Peyer's patch (tissue), 4 donors: ENCODE results near the gene PKNOX2. TPM values are rescaled to one million over a fixed set of nuclear protein-coding genes. Genes with fewer than 3 reads are reported as not detected.
A peak's percentile ranks its signal among the peaks of the same experiment; 100 is the strongest.
"Not testable (repeated sequence)": the region's sequence is repeated elsewhere in the genome, so short reads cannot be mapped to it uniquely, and the experiment has no call there.

Experiments used
- DNase-seq, 3 donors: peaks; one replicate each; pipeline ENCODE4 v3.0.0-alpha.2; 2017 to 2019
- H3K27ac ChIP-seq, 4 donors: fragments of 200-600 bp; sonication (generic); one replicate each; pipeline ENCODE4 v1.5.1; 2016 to 2019
- H3K27me3 ChIP-seq, 2 donors: fragments of 200-600 bp; sonication (generic); one replicate each; pipeline ENCODE4 v1.5.1; 2019
- H3K36me3 ChIP-seq, 3 donors: fragments of 200-600 bp; sonication (generic); one replicate each; pipeline ENCODE4 v1.5.1; 2016 to 2019
- H3K4me1 ChIP-seq, 4 donors: fragments of 200-600 bp; sonication (generic); one replicate each; pipeline ENCODE4 v1.5.1; 2016 to 2019
- H3K4me3 ChIP-seq, 4 donors: fragments of 200-600 bp; sonication (generic); 1 replicate in 3 of 4; 2 replicates in 1 of 4; pipeline ENCODE4 v1.5.1; 2016 to 2019; ENCODE audit warnings: mild to moderate bottlenecking in 1 of 4
- H3K9me3 ChIP-seq, 4 donors: fragments of 200-600 bp; sonication (generic); one replicate each; pipeline ENCODE4 v1.5.1; 2016 to 2019; ENCODE audit warnings: mild to moderate bottlenecking in 1 of 4
- CTCF ChIP-seq, 6 experiments: fragments of 450-650 bp in 4 of 6; fragments of 200-600 bp in 2 of 6; sonication (generic) in 1 of 6; IDR thresholded peaks; one replicate each; pipeline ENCODE4 v1.5.1; 2017 to 2019; ENCODE audit warnings: antibody characterized with exemption in 6 of 6, mild to moderate bottlenecking in 3 of 6, moderate library complexity in 1 of 6
- POLR2A ChIP-seq, 2 donors: fragments of 450-650 bp; IDR thresholded peaks; one replicate each; pipeline ENCODE4 v1.5.1; 2017; ENCODE audit warnings: antibody characterized with exemption in 2 of 2, mild to moderate bottlenecking in 2 of 2, moderate library complexity in 2 of 2
- total RNA-seq, 4 donors: library from RNA; depleted of rRNA; stranded (reverse); fragments of >200 nt; gene quantifications; one replicate each; pipeline ENCODE4 v1.1.0, GENCODE V29; 2016

The PKNOX2 gene
- total RNA-seq, 4 donors from 2014 or later = 1.4 to 8.3 TPM; not detected in 2

GRCh38 chr11:125218336-125218735 lies 53.8 kb downstream of the PKNOX2 start:
- Histone ChIP-seq H3K36me3 (no peaks in the 10 kb centered on the region), H3K4me1 (no peaks in the 10 kb centered on the region), H3K27ac (no peak overlapping the region), H3K9me3 (no peaks in the 10 kb centered on the region), H3K4me3 (no peak overlapping the region), H3K27me3 (no peaks in the 10 kb centered on the region)
- TF ChIP-seq POLR2A (IDR thresholded peaks at IDR 0.05) = no peak
- TF ChIP-seq CTCF (IDR thresholded peaks at IDR 0.05) = no peak
- DNase-seq = no peak

- Histone ChIP-seq H3K9me3 (no peaks in the 10 kb centered on the region), H3K4me1 (no peaks in the 10 kb centered on the region), H3K4me3 (no peak overlapping the region), H3K27ac (no peak overlapping the region), H3K36me3 (no peaks in the 10 kb centered on the region), H3K27me3 (no peaks in the 10 kb centered on the region)
- TF ChIP-seq CTCF (IDR thresholded peaks at IDR 0.05) (no peak), POLR2A (IDR thresholded peaks at IDR 0.05) (no peak)
- no peak for DNase-seq
Measured at GRCh38 chr11:125221461-125221860, 56.9 kb downstream of the PKNOX2 start.

- Histone ChIP-seq H3K4me1 (no peaks in the 10 kb centered on the region), H3K27ac (no peak overlapping the region), H3K9me3 (no peaks in the 10 kb centered on the region), H3K27me3 (no peaks in the 10 kb centered on the region), H3K4me3 (no peak overlapping the region), H3K36me3 (no peaks in the 10 kb centered on the region)
- DNase-seq = peak in 1 of 3 donors; percentile 2
- TF ChIP-seq POLR2A (IDR thresholded peaks at IDR 0.05) (no peak), CTCF (IDR thresholded peaks at IDR 0.05) (no peak)
Measured at GRCh38 chr11:125222494-125222893, 57.9 kb downstream of the PKNOX2 start.

GRCh38 chr11:125223161-125223560 lies 58.6 kb downstream of the PKNOX2 start:
- H3K27me3 ChIP-seq, H3K9me3 ChIP-seq, H3K4me1 ChIP-seq, H3K4me3 ChIP-seq, H3K36me3 ChIP-seq, H3K27ac ChIP-seq: not testable (repeated sequence)
- peak in 1 of 3 donors; percentile 7 for DNase-seq

GRCh38 chr11:125223901-125224361 lies 59.4 kb downstream of the PKNOX2 start:
- peak in 1 of 3 donors; percentile 19 for DNase-seq
- H3K4me3 ChIP-seq = no peak overlapping the region
- no peaks in the 10 kb centered on the region for H3K9me3 ChIP-seq
- H3K27me3 ChIP-seq = no peaks in the 10 kb centered on the region
- H3K36me3 ChIP-seq = no peaks in the 10 kb centered on the region
- TF ChIP-seq POLR2A (IDR thresholded peaks at IDR 0.05) (no peak), CTCF (IDR thresholded peaks at IDR 0.05) (no peak)
- H3K27ac ChIP-seq = peak overlapping the region in 1 of 4 donors; percentile 35
- H3K4me1 ChIP-seq = no peaks in the 10 kb centered on the region

- Histone ChIP-seq H3K9me3 (no peaks in the 10 kb centered on the region), H3K27ac (peak overlapping the region in 1 of 4 donors; percentile 35), H3K4me1 (no peaks in the 10 kb centered on the region), H3K36me3 (no peaks in the 10 kb centered on the region), H3K27me3 (no peaks in the 10 kb centered on the region), H3K4me3 (no peak overlapping the region)
- DNase-seq = peak in 1 of 3 donors; percentile 52
- TF ChIP-seq CTCF (IDR thresholded peaks at IDR 0.05) (peak in 3 of 6 experiments; percentile 4 to 13 (median 12)), POLR2A (IDR thresholded peaks at IDR 0.05) (no peak)
Measured at GRCh38 chr11:125224391-125225021, 60.0 kb downstream of the PKNOX2 start.
